Measurements from ENCODE around the gene IGSF21.

IGSF21 gene

GRCh38 chr1:18104546-18105100, 3.0 kb upstream of the IGSF21 start:
- TF ChIP-seq POLR2A (IDR thresholded peaks at IDR 0.05; ENCODE audit: low read length) = no peak
- TF ChIP-seq GATA1 (IDR thresholded peaks at IDR 0.05; ENCODE audit: low read depth, low read length) = no peak
- no peak for DNase-seq

GRCh38 chr1:18105196-18105595, 2.4 kb upstream of the IGSF21 start:
- TF ChIP-seq GATA1 (IDR thresholded peaks at IDR 0.05; ENCODE audit: low read depth, low read length) (no peak), POLR2A (IDR thresholded peaks at IDR 0.05; ENCODE audit: low read length) (no peak)

GRCh38 chr1:18108299-18109057, 880 bp downstream of the IGSF21 start:
- TF ChIP-seq GATA1 (IDR thresholded peaks at IDR 0.05; ENCODE audit: low read depth, low read length) (no peak), POLR2A (IDR thresholded peaks at IDR 0.05; ENCODE audit: low read length) (no peak)
- no peak for DNase-seq

More at GRCh38 chr1:18105196-18105595, 2.4 kb upstream of the IGSF21 start:
- no peak for DNase-seq

GRCh38 chr1:18109058-18109755, 1.6 kb downstream of the IGSF21 start:
- no peak for DNase-seq
- TF ChIP-seq POLR2A (IDR thresholded peaks at IDR 0.05; ENCODE audit: low read length) (no peak), GATA1 (IDR thresholded peaks at IDR 0.05; ENCODE audit: low read depth, low read length) (no peak)

GRCh38 chr1:18109756-18110597, 2.4 kb downstream of the IGSF21 start:
- DNase-seq = no peak
- TF ChIP-seq POLR2A (IDR thresholded peaks at IDR 0.05; ENCODE audit: low read length) = no peak

- no peak for DNase-seq
- no peak for TF ChIP-seq POLR2A (IDR thresholded peaks at IDR 0.05; ENCODE audit: low read length)
- no peak for TF ChIP-seq GATA1 (IDR thresholded peaks at IDR 0.05; ENCODE audit: low read depth, low read length)
Observed at GRCh38 chr1:18110598-18110939, 3.0 kb downstream of the IGSF21 start.

GRCh38 chr1:18110968-18111367, 3.4 kb downstream of the IGSF21 start:
- DNase-seq = no peak

GRCh38 chr1:18111605-18112297, 4.2 kb downstream of the IGSF21 start:
- TF ChIP-seq GATA1 (IDR thresholded peaks at IDR 0.05; ENCODE audit: low read depth, low read length) (no peak), POLR2A (IDR thresholded peaks at IDR 0.05; ENCODE audit: low read length) (no peak)
- DNase-seq = no peak

More at GRCh38 chr1:18110968-18111367, 3.4 kb downstream of the IGSF21 start:
- no peak for TF ChIP-seq POLR2A (IDR thresholded peaks at IDR 0.05; ENCODE audit: low read length)
- no peak for TF ChIP-seq GATA1 (IDR thresholded peaks at IDR 0.05; ENCODE audit: low read depth, low read length)

- TF ChIP-seq GATA1 (IDR thresholded peaks at IDR 0.05; ENCODE audit: low read depth, low read length) = no peak
- no peak for TF ChIP-seq POLR2A (IDR thresholded peaks at IDR 0.05; ENCODE audit: low read length)
Observed at GRCh38 chr1:18112611-18113010, 5.0 kb downstream of the IGSF21 start.

GRCh38 chr1:18114726-18115410, 7.3 kb downstream of the IGSF21 start:
- no peak for DNase-seq
- TF ChIP-seq GATA1 (IDR thresholded peaks at IDR 0.05; ENCODE audit: low read depth, low read length) (no peak), POLR2A (IDR thresholded peaks at IDR 0.05; ENCODE audit: low read length) (no peak)

More at GRCh38 chr1:18112611-18113010, 5.0 kb downstream of the IGSF21 start:
- DNase-seq = no peak

- no peak for TF ChIP-seq GATA1 (IDR thresholded peaks at IDR 0.05; ENCODE audit: low read depth, low read length)
- TF ChIP-seq POLR2A (IDR thresholded peaks at IDR 0.05; ENCODE audit: low read length) = no peak
- DNase-seq = no peak
Observed at GRCh38 chr1:18116777-18117176, 9.2 kb downstream of the IGSF21 start.

- no peak for DNase-seq
- no peak for TF ChIP-seq POLR2A (IDR thresholded peaks at IDR 0.05; ENCODE audit: low read length)
- TF ChIP-seq GATA1 (IDR thresholded peaks at IDR 0.05; ENCODE audit: low read depth, low read length) = no peak
Observed at GRCh38 chr1:18118078-18118477, 10.5 kb downstream of the IGSF21 start.

- no peak for TF ChIP-seq POLR2A (IDR thresholded peaks at IDR 0.05; ENCODE audit: low read length)
- no peak for TF ChIP-seq GATA1 (IDR thresholded peaks at IDR 0.05; ENCODE audit: low read depth, low read length)
- no peak for DNase-seq
Observed at GRCh38 chr1:18118491-18118890, 10.9 kb downstream of the IGSF21 start.
